GM23248 (cell line): ENCODE measurements around the gene DUSP9. TPM values are rescaled to one million over a fixed set of nuclear protein-coding genes. Genes with fewer than 3 reads are reported as not detected.

Experiments used
- DNase-seq: peaks from one replicate; pipeline ENCODE4 v3.0.0-alpha.2; 2015
- H2AFZ ChIP-seq: fragments of 200-600 bp; sonication (generic); 2 replicates; pipeline ENCODE4 v1.6.1; 2016; ENCODE audit warnings: antibody characterized with exemption
- H3F3A ChIP-seq: fragments of 200-600 bp; sonication (generic); 2 replicates; pipeline ENCODE4 v1.6.1; 2016; ENCODE audit warnings: mild to moderate bottlenecking, antibody characterized with exemption, mixed run types; ENCODE audit not compliant: insufficient read depth
- H3K27ac ChIP-seq: fragments of 200-600 bp; sonication (generic); 2 replicates; pipeline ENCODE4 v1.5.1; 2016; ENCODE audit warnings: mild to moderate bottlenecking
- H3K27me3 ChIP-seq: fragments of 200-600 bp; sonication (generic); replicated peaks from 2 replicates; pipeline ENCODE4 v1.6.1; 2016; ENCODE audit warnings: mild to moderate bottlenecking; ENCODE audit not compliant: insufficient read depth
- H3K36me3 ChIP-seq: fragments of 200-600 bp; sonication (generic); 2 replicates; pipeline ENCODE4 v1.6.1; 2016; ENCODE audit warnings: low read depth, mild to moderate bottlenecking
- H3K4me1 ChIP-seq: fragments of 200-600 bp; sonication (generic); 2 replicates; pipeline ENCODE4 v1.6.1; 2016; ENCODE audit warnings: mild to moderate bottlenecking; ENCODE audit not compliant: insufficient read depth
- H3K4me2 ChIP-seq: fragments of 200-600 bp; sonication (generic); one replicate; pipeline ENCODE4 v1.6.1; 2016; ENCODE audit warnings: mild to moderate bottlenecking; ENCODE audit not compliant: unreplicated experiment
- H3K4me3 ChIP-seq: fragments of 200-600 bp; sonication (generic); 2 replicates; pipeline ENCODE4 v1.5.1; 2016; ENCODE audit warnings: mild to moderate bottlenecking
- H3K79me2 ChIP-seq: fragments of 200-600 bp; sonication (generic); 2 replicates; pipeline ENCODE4 v1.6.1; 2016; ENCODE audit warnings: mild to moderate bottlenecking; ENCODE audit not compliant: insufficient read depth
- H3K9ac ChIP-seq: fragments of 200-600 bp; sonication (generic); 2 replicates; pipeline ENCODE4 v1.6.1; 2016; ENCODE audit warnings: mild to moderate bottlenecking
- H3K9me2 ChIP-seq: fragments of 200-600 bp; sonication (generic); 2 replicates; pipeline ENCODE4 v1.6.1; 2016; ENCODE audit warnings: mixed run types, mild to moderate bottlenecking, moderate library complexity; ENCODE audit not compliant: insufficient read depth
- H3K9me3 ChIP-seq: fragments of 200-600 bp; sonication (generic); one replicate; pipeline ENCODE4 v1.6.1; 2017; ENCODE audit warnings: low read depth
- H4K20me1 ChIP-seq: fragments of 200-600 bp; sonication (generic); 2 replicates; pipeline ENCODE4 v1.6.0; 2016; ENCODE audit not compliant: insufficient read depth
- EZH2 ChIP-seq: fragments of 200-600 bp; sonication (generic); IDR thresholded peaks from 2 replicates; pipeline ENCODE4 v1.6.1; 2018; ENCODE audit warnings: antibody characterized with exemption, mild to moderate bottlenecking; ENCODE audit not compliant: insufficient read depth, poor library complexity, severe bottlenecking
- EZH2phosphoT487 ChIP-seq: fragments of 200-600 bp; sonication (generic); IDR thresholded peaks from 2 replicates; pipeline ENCODE4 v1.6.1; 2018; ENCODE audit warnings: antibody characterized with exemption, moderate library complexity, mild to moderate bottlenecking, low read depth; ENCODE audit not compliant: insufficient read depth
- WGBS, 2 experiments: methylation state at CpG; one replicate each; pipeline ENCODE4 v1.1.6; 2015 to 2017; ENCODE audit warnings: low lambda C conversion rate in 2 of 2, low coverage in 1 of 2; ENCODE audit errors: missing lambda C conversion rate in 2 of 2; 5-methylcytosine and 5-hydroxymethylcytosine counted together
- in situ Hi-C: fragments of 300-500 bp; cut with MboI; formaldehyde crosslinking; loops from 2 replicates; pipeline ENCODE4 v1.15.0; 2020
- polyA plus RNA-seq: library from polyadenylated mRNA; unstranded; fragments of >200 nt; fragmentation: Nextera tagmentation; extraction: Ambion mirVana; gene quantifications from 2 replicates; pipeline ENCODE4 v1.2.1, GENCODE V29; 2016
- total RNA-seq: library from RNA; depleted of rRNA; stranded (reverse); fragments of >200 nt; shearing (Covaris generic); gene quantifications from 2 replicates; pipeline ENCODE4 v1.2.3, GENCODE V29; 2014

DUSP9 gene
- total and polyA plus RNA-seq, 2 experiments from 2014 or later, result not detected

DNA sequence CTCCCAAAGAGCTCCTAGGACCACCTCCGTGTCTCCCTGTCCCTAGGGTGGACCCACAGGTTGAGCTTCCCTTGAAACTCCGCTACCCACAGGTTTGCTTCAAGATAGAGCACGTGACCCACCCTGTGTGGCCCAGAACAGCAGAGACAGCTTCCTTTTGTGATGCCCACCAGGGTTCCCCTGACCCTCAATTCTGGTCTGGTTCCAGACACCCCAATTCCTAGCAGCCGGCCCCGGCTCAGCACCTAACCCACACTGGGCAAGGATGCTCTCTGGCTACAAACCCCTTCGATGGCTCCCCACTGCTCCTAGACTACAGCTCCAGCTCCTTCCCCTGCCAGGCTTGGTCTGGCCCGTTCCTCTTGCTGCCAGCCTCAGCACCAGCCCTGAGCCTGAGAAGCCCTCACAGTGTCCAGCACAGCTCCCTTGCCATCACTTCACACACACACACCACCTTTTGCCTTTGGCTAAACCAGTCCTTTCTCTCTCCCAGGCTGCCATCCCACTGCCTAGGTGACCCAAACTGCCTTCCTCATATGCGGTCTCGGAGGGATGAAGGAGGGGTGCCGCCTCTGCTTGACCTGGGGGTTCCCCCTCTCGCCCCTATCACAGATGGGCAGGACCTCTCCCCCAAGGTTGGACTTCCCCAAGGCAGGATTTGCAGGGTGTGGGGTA is 20.4 kb downstream of the DUSP9 start:
- no peaks in the 10 kb centered on the region for H3K9me2 ChIP-seq
- in situ Hi-C loops, result loop anchor here (25.0 kb wide), 1 partner anchor 705 kb away; no protein-coding TSS in a partner anchor
- H3K27ac ChIP-seq, result no peak overlapping the region
- no peak overlapping the region for H2AFZ ChIP-seq
- no peaks in the 10 kb centered on the region for H3K36me3 ChIP-seq
- no peaks in the 10 kb centered on the region for H3K4me1 ChIP-seq
- no peaks in the 10 kb centered on the region for H3K79me2 ChIP-seq
- H3K9ac ChIP-seq, result no peak overlapping the region
- H3K4me2 ChIP-seq, result no peak overlapping the region
- H3K27me3 ChIP-seq, result 0 out of 2 replicates have a peak, but pooled peaks cover 4% of the 10 kb centered on the region
- no peaks in the 10 kb centered on the region for H3K9me3 ChIP-seq
- TF ChIP-seq EZH2 (no peak), EZH2phosphoT487 (no peak)
- no peak overlapping the region for H3K4me3 ChIP-seq
- H3F3A ChIP-seq, result no peaks in the 10 kb centered on the region
- H4K20me1 ChIP-seq, result no peaks in the 10 kb centered on the region
- no peak for DNase-seq
- 44 to 53% methylated on average over 7 to 10 of the region's 11 CpGs for WGBS, 2 experiments

DNA sequence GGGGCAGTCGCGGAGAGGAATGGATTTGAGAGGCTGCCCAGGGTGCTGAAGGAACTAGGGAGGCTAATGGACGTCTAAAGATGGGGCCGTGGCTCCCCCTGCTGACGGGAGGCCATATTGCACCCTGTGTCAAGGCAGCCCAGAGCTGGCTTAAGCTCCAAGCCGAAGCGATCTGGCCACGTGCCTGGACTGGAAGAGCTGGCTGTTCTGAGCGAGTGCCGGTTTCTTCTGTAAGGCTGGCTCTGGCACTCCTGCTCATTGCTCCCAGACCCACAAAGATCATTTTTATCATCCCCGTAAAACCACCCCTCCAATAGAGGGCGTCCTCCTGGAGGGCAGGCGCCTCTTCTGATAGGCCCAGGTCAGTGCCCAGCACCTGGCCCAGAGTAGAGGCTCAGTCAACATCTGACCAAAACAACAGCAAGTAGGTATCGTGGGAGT is 21.0 kb downstream of the DUSP9 start:
- peak; percentile 72 for DNase-seq
- TF ChIP-seq EZH2, result no peak
- in situ Hi-C loops, result loop anchor here (25.0 kb wide), 1 partner anchor 706 kb away; no protein-coding TSS in a partner anchor
- Histone ChIP-seq H4K20me1 (no peaks in the 10 kb centered on the region), H3K27me3 (no peaks in the 10 kb centered on the region), H3K4me1 (no peaks in the 10 kb centered on the region), H3K4me2 (no peak overlapping the region), H3K36me3 (no peaks in the 10 kb centered on the region), H3F3A (no peaks in the 10 kb centered on the region), H3K4me3 (no peak overlapping the region), H3K9ac (no peak overlapping the region), H3K79me2 (no peaks in the 10 kb centered on the region), H2AFZ (no peak overlapping the region), H3K9me3 (no peaks in the 10 kb centered on the region), H3K27ac (no peak overlapping the region), H3K9me2 (no peaks in the 10 kb centered on the region)
- WGBS, 2 experiments, result 8 to 13% methylated on average over 10 to 14 of the region's 14 CpGs

DNA sequence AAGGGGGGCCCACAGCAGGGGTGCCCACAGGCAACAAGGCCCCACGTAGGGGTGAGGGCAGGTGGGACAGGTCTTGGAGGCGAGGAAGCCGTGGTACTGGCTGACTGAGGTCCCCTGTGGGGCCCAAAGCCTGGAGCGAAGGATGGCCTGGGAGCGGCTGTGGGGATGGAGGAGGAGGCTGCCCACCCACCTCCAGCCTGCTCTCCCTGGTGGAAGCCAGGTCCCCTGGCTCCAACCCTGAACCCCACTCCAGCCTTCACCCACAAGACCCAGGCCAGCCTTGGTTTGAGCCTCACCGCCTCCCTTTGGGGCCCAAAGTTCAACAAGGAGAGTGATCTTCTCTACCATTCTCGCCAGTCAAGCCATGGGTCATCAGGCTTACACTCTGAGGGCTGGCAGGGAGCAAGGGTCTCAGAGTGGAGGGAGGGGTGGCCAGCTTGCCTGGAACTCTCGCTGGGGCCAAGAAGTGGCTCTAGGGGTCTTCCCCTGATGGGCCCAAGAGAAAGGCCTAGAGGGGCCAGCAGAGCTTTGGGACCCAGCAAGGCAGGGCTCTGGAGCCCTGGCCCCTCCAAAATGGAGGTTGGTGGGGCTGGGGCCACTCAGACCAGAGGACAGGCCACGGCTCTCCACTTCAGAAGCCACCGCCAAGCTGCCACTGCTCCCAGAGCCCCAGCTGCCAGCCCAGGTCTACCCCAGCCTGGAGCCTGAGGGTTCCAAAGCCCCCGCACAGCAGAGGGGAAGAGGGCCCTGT is 21.6 kb downstream of the DUSP9 start:
- H3K4me2 ChIP-seq, result no peak overlapping the region
- H3K4me1 ChIP-seq, result no peaks in the 10 kb centered on the region
- H3K27ac ChIP-seq, result no peak overlapping the region
- H3K79me2 ChIP-seq, result no peaks in the 10 kb centered on the region
- TF ChIP-seq EZH2phosphoT487 (no peak), EZH2 (no peak)
- no peak overlapping the region for H3K9ac ChIP-seq
- no peaks in the 10 kb centered on the region for H3F3A ChIP-seq
- H3K9me3 ChIP-seq, result no peaks in the 10 kb centered on the region
- H3K9me2 ChIP-seq, result no peaks in the 10 kb centered on the region
- in situ Hi-C loops, result loop anchor here (25.0 kb wide), 1 partner anchor 706 kb away; no protein-coding TSS in a partner anchor
- DNase-seq, result no peak
- H3K27me3 ChIP-seq, result no peaks in the 10 kb centered on the region
- WGBS, 2 experiments, result 69 to 85% methylated on average over 7 to 9 of the region's 11 CpGs
- no peak overlapping the region for H3K4me3 ChIP-seq
- no peak overlapping the region for H2AFZ ChIP-seq
- H4K20me1 ChIP-seq, result no peaks in the 10 kb centered on the region
- no peaks in the 10 kb centered on the region for H3K36me3 ChIP-seq

DNA sequence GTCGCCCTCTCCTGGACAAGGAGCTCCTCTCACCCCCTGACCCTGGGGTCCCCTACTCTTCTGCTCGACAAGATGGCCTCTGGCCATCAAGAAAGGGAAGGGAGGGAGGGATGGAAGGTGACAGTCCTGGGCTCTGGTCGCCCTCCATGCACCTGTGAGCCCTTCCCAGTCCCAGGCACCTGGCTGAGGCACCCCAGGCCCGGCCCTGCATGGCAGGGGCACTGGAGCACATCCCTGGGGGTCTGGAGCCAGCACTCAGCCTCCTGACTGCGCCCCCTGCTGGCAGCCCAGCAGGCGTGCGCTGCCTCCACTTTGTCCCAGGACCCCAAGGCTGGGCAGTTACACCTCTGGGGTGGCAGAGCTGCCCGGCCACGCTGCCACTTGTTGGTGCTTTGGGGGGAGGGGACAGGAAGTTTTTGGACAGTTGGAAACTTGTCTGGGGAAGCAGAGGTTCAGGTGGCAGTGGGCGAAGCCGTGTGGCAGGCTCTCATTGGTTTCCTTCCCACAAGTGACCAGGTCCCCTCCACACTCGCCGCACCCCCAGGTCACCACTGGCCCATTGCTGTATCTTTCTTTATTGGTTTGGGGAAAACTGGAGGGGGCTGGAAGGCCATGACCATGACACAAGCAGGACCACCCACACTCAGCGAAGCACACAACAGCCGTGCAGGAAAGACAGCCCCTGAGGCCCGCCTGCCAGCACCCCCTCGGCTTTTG is 22.3 kb downstream of the DUSP9 start:
- TF ChIP-seq EZH2 (no peak), EZH2phosphoT487 (no peak)

More for the DNA sequence above, 22.3 kb downstream of the DUSP9 start:
- H3F3A ChIP-seq, result no peaks in the 10 kb centered on the region
- H3K27ac ChIP-seq, result no peak overlapping the region
- no peak overlapping the region for H3K4me3 ChIP-seq
- no peaks in the 10 kb centered on the region for H3K36me3 ChIP-seq
- no peaks in the 10 kb centered on the region for H4K20me1 ChIP-seq
- H3K9ac ChIP-seq, result no peak overlapping the region
- in situ Hi-C loops, result loop anchor here (25.0 kb wide), 1 partner anchor 707 kb away; no protein-coding TSS in a partner anchor
- no peaks in the 10 kb centered on the region for H3K27me3 ChIP-seq
- no peak overlapping the region for H3K4me2 ChIP-seq
- no peak overlapping the region for H2AFZ ChIP-seq
- no peaks in the 10 kb centered on the region for H3K4me1 ChIP-seq
- H3K9me3 ChIP-seq, result no peaks in the 10 kb centered on the region
- H3K79me2 ChIP-seq, result no peaks in the 10 kb centered on the region
- 31 to 42% methylated on average over 4 to 13 of the region's 17 CpGs for WGBS, 2 experiments
- H3K9me2 ChIP-seq, result no peaks in the 10 kb centered on the region
- peak; percentile 41 for DNase-seq
